ENCODE data around the gene GALNT17.

GALNT17 gene

DNA sequence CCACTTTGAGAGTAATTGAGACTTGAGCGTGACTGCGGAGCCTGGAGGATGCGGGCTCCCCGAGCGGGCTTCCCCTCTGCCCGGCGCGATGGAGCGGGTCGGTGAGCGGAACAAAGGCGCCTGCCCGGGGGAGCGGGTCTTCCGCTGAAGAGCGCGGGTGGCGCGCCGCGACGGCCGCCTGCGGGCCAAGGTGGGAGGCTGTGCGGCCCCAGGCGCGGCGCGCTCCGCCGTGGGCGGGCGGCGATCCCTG is at the start of gene GALNT17:
GALNT17 (plus strand) TSS at position 18 of the 250 bp plus-strand sequence.
- DNase-seq (ENCODE audit: low spot score), result peak; percentile 53

DNA sequence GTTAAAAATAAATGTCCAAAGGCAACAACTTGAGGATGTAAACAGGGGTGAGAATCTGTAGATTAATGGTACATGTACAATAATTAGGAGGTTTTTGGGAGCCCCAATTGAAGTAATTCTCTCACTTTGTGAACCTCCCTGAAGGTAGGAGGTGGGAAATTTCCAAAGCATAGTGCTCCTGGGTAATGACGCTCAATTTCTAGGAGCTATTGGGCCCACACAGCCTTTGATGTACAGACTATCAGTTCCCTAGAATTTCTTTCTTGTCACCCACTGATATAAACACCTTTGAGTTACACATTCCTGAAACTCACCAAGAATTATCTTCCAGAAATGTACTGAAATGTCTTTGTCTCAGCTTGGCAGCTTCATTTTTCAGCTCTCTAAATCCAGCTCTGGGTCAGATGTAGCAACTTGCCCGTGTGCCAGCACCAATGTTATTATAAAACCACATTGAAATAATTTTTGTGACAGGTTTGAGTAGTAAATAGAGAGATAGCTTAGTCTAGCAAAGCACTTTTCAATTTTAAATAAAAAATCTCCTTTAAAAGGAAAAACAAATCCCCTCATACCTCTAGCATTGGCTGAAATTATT is 36.6 kb upstream of the GALNT17 start:
- no peak for DNase-seq (ENCODE audit: low spot score)

GRCh38 chr7:71096351-71096750 is 35.6 kb upstream of the GALNT17 start:
- DNase-seq (ENCODE audit: low spot score), result no peak

- no peak for DNase-seq (ENCODE audit: low spot score)
Measured at GRCh38 chr7:71106226-71106625, 25.7 kb upstream of the GALNT17 start.

DNA sequence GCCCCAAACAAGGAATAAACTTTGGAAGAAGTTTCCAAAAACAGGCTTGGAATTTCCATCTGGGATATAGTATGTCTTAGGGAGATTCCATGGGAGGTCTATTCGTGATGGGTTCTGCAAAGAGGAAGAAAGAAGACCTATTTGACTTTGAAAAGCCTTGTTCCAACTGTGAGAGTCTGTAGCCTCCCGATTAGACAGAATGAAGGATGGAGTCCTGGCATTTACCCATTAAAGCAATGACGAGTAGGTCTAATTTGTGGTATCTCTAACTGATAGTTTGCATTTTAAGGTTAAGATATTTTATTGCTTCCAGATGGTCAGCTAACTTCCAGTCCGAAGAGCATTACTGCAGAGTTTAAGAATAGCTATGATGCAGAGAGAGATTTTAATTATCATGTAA is 19.5 kb upstream of the GALNT17 start:
- no peak for DNase-seq (ENCODE audit: low spot score)

GRCh38 chr7:71120096-71120495 is 11.8 kb upstream of the GALNT17 start:
- DNase-seq (ENCODE audit: low spot score), result no peak

GRCh38 chr7:71129126-71129525 is 2.8 kb upstream of the GALNT17 start:
- no peak for DNase-seq (ENCODE audit: low spot score)

GRCh38 chr7:71130031-71130679 is 1.8 kb upstream of the GALNT17 start:
- no peak for DNase-seq (ENCODE audit: low spot score)

DNA sequence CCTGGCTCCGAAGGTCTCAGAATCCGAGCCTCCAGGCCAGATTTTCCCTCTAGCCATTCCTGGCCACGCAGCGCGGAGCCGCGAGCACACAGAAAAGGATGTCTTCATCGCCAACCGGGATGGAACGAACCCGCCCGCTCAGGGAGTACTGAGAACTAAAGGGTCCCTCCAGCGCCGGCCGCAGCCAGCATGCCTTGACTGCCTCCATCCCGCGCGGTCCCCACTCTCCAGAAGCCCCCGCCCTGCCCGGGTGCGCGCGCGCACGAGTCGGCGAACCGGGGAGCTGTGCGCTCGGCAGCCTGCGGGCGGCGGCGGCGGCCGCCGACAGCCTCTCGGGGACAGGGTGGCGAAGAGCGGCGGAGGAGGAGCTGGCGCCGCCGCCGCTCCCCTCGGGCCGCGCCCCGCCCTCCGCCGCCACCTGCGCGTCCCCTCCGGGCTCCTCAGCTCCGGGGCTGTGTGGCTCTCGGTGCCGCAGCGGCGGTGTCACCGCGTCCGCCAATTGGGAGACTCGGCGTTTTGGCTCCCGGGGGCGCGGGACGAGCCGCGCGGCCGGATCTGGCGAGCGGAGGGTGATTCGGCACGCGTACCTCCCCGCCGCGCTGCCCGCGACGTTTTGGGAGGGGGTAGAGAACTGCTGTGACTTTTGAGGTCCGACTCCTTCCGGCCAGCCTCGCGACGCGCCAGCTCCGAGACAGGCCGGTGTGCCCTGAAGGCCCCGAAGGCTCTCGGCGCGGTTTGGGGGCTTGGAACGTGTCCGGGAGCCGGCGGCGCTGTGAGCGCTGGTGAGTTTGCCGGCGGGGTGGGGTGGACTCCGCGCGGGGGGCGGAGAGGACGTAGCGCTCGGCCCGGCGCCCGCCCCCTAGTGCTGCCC is 453 bp upstream of the GALNT17 start:
- peak; percentile 85 for DNase-seq (ENCODE audit: low spot score)

- DNase-seq (ENCODE audit: low spot score), result peak; percentile 52
Measured at GRCh38 chr7:71132377-71133231, 660 bp downstream of the GALNT17 start.

DNA sequence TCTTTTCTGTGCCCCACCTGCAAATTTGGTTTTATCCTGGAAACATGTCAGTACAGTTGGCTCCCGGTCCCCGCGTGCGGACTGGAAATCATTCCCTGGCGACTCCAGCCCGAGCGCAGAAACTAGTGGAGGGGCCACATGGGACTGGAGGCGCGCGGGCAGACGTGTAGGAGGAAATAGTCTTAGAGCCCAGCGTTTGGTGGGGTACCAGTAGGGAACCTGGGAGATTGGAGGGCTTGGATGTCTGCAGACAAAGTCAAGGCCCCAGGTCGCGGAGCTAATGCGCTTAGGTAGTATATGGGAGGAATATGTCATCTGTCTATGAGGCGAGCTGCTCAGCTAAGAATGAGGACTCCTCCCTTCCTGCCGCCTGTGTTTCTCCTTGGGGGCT is 1.3 kb downstream of the GALNT17 start:
- DNase-seq (ENCODE audit: low spot score), result no peak

GRCh38 chr7:71133856-71134255 is 1.9 kb downstream of the GALNT17 start:
- DNase-seq (ENCODE audit: low spot score), result no peak

GRCh38 chr7:71135116-71135515 is 3.2 kb downstream of the GALNT17 start:
- DNase-seq (ENCODE audit: low spot score), result no peak

DNA sequence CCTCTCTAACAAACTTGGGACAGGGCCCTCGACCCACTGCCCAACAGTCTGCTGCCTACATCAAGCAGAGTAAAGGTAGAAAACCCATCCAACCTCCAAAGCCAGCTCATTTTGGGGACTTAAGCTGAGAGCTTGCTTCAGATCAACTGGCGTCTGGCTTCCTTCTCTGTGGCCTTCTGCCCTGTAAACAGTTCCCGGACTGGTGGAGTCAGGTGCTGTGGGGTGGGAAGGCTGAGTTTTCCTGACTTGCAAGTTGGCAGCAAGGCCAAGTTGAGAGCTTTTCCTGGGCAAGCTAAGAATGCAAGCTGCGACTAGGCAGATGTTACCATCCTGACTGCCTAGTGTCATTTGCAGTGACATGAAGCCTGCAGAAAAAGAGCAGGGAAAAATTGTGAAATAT is 3.7 kb downstream of the GALNT17 start:
- no peak for DNase-seq (ENCODE audit: low spot score)

- no peak for DNase-seq (ENCODE audit: low spot score)
Measured at GRCh38 chr7:71137479-71137878, 5.5 kb downstream of the GALNT17 start.

DNA sequence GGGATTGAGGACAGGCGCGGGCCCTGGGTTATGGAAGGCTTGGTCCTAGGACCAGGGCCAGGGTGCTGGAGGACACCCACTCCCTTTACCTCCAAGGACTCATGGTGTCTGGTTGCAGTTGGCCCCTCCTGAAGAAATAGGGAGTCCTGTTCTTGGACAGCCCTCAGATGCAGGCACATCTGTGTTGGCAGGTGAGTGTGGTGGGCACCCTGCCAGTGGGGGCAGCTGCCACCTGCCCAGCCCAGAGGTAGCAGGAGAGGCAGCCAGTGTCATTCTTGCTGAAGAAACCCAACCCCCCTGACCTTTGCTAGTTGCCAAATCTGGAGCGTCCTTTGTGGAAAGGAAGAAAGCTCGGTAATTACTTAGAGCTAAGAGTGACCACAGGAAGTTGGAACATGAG is 8.3 kb downstream of the GALNT17 start:
- DNase-seq (ENCODE audit: low spot score), result no peak

- no peak for DNase-seq (ENCODE audit: low spot score)
Measured at GRCh38 chr7:71144963-71145362, 13.0 kb downstream of the GALNT17 start.

GRCh38 chr7:71145906-71146901 is 14.3 kb downstream of the GALNT17 start:
- no peak for DNase-seq (ENCODE audit: low spot score)

DNA sequence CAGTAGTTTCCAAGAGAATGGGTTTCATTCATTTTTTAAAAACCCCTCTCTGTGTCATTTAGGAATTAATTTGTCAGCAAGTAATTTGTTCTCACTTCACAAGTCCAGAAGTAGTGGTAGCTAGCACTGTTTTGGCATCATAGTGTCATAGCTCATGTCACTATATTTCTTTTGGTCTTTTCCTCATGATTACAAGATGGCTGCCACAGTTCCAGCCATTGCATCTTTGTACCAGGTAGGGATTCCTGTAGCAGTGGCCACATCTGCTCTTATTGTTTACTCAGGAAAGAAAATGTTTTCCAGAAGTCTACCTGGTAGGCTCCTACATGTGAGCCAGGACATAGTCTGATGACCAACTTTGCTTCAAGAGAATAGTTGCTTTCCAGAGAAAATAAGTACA is 16.2 kb downstream of the GALNT17 start:
- DNase-seq (ENCODE audit: low spot score), result no peak

DNA sequence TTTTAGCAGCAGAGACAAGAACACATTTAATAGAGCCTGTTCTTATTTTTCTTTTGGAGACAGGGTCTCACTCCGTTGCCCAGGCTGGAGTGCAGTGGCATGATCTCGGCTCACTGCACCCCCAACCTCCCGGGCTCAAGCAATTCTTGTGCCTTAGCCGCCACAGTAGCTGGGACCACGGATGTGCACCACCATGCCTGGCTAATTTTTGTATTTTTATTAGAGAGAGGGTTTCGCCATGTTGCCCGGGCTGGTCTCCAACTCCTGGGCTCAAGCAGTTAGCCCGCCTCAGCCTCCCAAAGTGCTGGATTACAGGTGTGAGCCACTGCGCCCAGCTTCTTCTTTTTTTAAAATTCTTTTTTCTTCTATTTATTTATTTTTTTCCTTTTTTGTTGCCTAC is 23.3 kb downstream of the GALNT17 start:
- DNase-seq (ENCODE audit: low spot score), result no peak

GRCh38 chr7:71157757-71158156 is 25.8 kb downstream of the GALNT17 start:
- DNase-seq (ENCODE audit: low spot score), result no peak
